HPDE6-E6E7 (cell line): ENCODE measurements around the gene ZSCAN10.

Source experiments
- DNase-seq: peaks from one replicate; pipeline ENCODE4 v3.0.0; 2011; ENCODE audit warnings: missing footprints; ENCODE audit errors: extremely low spot score

The ZSCAN10 gene

DNA sequence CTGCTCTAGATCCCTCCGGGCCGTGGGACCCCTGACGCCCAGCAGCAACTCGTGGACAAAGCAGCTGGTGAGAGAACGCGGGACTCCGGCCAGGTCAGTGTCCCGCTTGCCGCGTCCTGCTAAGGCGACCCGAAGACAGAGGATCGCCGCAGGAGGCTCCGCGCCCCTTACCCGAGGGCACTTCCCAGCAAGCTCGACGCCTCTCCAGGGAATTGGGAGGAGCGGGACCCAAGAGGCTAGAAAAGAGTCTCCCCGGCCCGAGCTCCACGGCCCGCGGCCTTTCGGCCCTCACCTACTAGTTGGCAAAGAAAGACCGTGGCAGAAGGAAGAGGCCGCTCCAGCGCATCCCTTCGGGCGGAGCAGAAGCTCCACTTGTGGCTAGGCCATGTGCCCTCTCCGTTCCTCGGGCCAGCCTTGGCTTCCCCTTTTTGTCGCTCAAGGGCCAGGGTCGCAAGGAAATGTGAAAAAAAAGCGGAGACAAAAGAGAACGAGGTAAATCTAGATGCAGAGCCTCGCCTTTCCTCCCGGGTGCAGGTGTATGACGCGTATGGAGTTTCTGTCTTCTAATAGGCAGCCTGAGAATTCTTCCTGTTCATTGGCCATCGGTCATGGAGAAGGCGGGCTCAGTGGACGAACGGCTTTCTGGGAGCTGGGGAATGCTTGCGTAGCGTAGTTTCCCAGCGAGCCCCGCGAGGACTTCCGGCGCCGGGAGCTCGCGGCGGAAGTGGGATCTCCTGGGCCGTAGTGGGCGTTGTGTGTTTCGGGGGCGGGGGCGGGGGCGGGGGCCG lies 35.4 kb upstream of the ZSCAN10 start, which contains the start of gene ZNF213:
TSS of gene ZNF213 (plus strand) at position 692 of the 788 bp plus-strand sequence. CDS start 2,252 bp downstream, outside the sequence.
- DNase-seq: peak; percentile 96

DNA sequence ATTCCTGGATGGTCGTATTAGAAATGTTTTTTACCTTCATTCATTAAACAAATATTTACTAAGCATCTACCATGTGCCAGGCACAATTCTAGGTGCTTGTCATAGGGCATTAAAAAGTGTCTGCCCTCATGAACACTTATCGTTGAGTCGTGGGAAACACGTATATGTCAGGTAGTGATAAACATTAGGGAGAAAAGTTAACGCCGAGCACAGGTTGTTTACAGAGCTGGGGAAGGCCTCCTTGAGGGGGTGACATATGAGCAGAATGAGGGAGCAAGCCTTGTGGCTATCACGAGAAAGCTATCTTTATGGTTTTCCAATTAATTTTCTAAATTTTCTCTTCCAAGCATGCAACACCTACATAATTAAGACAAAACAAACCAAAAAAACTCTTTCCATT lies 34.8 kb upstream of the ZSCAN10 start:
- no peak for DNase-seq

DNA sequence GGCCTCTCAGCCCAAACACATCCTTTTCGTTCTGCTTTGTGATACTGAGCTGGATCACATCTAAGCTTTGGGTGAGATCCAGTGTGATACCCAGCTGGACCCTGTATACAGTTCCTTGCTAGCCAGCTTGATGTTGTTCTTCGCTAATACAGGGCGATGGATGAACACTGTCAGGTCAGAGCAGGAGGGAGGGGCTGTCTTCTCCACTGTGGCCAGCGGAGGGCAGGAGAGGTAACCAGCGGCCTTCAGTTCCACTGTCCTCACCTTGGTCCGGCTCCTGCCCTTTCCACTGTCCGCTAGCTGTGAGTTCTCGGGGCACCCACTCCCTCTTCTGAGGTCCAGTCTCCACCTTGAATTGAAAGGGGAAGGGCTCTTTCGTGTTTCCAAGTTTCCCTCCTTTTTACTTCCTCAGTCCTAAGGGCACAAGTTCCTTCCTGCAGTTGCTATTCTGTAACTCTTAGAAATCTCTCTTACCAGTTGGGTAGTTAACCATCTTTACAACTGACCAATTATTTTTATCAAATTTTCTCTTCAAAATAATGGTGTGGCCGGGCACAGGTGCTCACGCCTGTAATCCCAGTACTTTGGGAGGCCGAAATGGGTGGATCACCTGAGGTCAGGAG lies 32.8 kb upstream of the ZSCAN10 start:
- DNase-seq: no peak

DNA sequence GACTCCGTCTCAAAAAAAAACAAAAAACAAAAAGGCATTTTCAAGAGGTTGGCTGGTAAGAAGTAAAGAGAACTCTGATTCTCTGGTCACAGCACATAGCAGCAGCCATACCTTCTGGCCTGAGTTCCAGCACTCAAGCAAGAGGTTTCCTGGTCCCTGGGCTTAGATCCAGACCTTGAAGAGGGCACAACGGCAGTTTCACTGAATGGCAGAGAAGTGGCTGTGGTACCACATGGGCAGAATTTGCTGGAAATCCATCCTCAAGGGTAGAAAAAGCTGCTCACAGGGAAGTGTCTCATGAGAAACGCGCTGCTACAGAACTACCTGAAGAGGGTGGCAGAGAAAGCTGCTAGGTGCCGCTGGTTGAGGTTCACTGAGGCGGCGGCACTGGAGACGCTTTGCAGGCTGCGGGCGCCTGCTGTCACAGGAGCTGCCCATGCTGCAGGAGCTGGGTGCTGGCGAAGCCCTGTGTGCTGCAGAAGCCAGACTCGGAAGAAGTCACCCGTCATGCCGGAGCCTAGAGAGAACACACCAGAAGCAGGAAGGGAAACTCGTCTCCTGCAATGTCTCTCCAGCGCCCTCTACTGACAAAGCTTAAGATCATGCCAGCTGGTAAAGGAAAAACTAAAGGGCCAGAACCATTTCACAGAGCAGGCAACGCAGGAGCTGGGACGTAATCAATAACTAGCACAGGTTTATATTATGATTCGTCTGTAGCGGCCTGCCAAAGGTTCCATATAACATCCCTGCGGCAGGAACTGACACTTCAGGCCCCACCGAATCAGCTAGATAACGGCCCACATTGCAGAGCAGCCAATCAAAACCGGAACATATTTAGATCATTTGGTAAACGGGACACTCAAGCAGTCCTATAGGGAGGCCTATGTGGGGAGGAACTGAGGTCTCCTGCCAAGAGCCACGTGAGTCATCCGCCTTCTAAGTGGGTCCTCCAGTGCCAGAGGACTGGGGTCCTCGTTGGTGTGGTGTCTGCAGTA lies 30.3 kb upstream of the ZSCAN10 start:
- DNase-seq: no peak

DNA sequence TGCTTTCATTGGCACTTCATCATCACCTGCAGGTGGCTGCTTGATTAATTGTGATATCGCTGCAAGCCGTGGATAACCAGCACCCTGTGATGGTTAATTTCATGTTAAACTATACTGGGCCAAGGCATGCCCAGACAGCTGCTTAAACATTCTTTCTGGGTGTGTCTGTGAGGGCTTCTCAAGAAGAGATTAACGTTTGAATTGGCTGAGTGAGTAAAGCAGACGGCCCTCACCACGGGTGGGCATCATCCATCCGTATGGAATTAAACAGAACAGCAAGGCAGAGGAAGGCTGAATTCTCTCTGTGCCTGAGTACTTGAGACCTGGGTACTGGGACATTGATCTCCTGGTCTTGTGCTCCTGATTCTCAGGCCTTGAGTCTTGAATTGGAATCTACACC lies 28.7 kb upstream of the ZSCAN10 start:
- no peak for DNase-seq

DNA sequence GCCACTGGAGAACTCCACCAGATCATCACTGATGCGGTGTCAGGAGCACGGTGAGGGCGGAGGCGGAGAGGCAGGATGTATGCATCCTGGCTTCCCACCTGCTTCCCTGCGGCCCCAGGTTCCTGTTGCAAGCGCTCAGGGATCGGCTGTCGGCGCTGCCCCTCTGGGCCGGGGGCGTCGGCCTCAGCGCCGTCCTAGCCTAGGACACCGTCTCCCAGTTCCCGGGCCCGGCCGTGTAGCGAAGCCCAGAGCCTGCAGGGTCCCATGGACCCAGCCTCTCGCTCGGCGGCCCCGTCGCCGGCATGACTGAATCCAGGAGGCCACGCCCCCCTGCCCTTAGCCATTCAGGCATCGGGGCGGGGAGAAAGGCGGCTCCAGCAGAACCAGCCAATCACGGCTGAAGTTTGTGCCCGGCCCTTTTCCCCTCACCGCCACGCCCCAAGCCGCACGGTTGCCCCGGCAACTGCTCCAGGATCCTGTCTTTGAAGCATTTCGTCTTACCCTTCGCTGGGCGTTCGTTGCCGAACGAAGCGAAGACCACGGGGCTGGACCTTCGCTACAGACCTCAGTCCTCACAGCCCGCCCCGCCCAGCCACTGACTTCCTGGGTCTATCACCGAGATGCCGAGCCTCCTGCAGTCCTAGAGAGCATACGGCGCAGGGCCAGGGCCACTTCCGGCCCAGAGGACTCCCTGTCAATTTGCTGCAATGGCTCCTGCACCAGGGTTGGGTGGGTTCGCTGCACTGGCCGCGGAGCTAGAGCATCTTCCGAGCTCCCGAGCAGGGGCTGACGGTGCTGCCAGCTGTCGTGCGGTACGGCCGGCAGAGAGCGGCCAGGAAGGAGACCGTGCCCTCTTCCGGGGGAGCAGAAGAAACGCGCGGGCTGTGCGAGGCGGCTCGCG lies 25.1 kb upstream of the ZSCAN10 start:
- peak; percentile 87 for DNase-seq

DNA sequence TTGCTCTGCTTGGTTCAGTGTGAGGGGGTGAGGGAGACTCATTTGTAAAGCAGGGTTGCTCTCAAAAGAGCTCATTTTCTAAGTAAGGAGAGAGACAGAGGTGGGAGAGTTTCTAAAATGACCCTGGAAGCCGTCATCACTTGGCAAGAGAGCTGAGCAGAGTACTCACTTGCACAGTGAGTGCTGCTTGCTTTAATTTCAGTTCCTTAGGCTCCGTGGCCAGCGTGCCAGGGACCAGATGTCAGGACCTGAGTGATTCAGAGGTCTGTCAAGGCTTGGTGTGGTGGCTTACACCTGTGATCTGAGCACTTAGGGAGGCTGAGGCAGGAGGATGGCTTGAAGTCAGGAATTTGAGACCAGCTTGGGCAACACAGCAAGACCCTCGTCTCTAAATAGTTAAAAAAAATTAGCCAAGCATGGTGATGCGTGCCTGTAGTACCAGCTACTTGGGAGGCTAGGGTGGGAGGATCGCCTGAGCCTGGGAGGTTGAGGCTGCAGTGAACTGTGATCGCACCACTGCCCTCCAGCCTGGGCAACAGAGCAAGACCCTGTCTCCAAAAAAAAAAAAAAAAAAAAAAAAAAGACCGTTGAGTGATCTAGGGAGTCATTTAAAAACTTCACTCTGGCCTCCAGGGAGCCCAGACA lies 24.0 kb upstream of the ZSCAN10 start:
- no peak for DNase-seq

DNA sequence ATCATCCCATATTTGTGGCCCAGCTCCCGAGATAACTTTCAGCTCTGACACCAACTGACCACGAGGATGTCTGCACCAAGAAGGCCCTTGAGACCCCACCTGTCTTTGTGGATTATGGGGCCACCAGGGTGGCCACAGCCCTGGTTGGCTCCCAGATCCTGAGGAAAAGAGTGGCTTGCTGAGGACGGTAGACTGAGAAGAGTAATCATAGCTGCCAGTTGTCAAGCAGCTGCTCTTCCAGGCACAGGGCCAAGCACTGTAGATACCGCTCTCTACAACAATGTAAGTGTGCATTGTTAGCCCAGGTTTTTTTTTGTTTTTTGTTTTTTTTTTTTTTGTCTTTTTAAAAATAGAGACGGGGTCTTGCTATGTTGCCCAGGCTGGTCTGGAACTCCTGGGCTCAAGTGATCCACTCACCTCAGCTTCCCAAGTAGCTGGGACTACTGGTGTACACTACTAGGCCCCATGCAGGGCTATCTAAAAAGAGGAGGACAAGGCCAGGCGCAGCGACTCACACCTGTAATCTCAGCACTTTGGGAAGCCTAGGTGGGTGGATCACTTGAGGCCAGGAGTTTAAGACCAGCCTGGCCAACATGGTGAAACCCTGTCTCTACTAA lies 22.9 kb upstream of the ZSCAN10 start:
- no peak for DNase-seq

DNA sequence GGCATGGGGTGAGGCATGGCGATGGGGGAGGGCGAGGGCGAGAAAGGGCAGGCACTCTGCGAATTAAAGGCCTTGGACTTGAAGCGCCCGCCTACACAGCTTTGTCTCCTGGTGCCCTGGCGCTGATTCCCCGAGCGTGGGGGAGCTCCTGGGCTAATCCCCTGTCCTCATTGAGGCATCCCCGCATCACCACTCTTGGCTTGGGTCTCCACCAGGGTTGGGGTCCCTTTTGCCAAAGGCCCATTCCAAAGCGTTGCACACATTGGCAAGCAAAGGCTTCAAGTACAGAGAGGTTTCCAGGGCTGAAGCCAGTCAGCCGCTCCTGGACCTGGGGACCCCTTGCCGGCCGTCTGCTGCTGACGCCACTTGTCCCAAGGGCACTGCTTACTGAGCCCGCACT lies 21.3 kb upstream of the ZSCAN10 start:
- no peak for DNase-seq

DNA sequence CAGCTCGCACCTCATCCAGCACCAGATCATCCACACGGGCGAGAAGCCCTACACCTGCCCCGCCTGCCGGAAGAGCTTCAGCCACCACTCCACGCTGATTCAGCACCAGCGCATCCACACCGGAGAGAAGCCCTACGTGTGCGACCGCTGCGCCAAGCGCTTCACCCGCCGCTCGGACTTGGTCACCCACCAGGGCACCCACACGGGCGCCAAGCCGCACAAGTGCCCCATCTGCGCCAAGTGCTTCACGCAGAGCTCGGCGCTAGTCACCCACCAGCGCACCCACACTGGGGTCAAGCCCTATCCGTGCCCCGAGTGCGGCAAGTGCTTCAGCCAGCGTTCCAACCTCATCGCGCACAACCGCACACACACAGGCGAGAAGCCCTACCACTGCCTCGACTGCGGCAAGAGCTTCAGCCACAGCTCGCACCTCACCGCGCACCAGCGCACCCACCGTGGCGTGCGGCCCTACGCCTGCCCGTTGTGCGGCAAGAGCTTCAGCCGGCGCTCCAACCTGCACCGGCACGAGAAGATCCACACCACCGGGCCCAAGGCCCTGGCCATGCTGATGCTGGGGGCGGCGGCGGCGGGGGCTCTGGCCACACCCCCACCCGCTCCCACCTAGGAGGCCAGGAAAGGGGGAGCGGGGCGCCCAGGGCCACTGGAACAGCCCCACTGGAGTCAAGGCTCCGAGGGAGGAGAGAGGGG lies 20.8 kb upstream of the ZSCAN10 start:
- DNase-seq: no peak

DNA sequence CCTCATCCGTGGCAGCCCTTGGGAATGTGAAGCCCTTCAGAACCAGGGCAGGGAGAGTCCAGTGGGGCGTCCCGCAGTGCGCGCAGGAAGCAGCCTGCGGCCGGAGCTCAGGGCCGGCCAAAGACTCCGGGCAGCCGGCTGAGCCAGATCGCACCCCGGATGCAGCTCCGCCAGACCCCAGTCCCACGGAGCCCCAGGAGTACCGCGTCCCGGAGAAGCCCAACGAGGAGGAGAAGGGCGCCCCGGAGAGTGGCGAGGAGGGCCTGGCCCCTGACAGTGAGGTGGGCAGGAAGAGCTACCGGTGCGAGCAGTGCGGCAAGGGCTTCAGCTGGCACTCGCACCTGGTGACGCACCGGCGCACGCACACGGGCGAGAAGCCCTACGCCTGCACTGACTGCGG lies 20.2 kb upstream of the ZSCAN10 start:
- DNase-seq: no peak

DNA sequence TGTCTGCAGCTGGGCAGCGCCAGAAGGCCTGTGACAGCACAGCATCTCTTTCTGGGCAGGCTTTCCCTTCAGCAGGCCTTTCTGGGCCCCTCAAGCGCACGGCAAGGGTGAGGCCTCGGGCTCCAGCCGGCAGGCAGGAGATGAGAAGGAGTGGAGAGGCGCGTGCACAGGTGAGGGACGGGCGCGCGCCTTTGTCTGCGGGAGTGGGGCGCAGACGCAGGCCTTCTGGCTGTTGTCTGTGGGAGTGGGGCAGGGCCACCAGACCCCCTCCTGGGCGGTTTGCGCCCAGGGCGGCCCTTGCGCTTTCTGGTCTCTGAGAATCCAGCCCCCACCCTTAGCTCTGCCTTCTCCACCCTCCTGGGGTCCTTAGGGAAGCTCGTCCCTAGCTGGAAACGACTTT lies 19.8 kb upstream of the ZSCAN10 start:
- DNase-seq: no peak

DNA sequence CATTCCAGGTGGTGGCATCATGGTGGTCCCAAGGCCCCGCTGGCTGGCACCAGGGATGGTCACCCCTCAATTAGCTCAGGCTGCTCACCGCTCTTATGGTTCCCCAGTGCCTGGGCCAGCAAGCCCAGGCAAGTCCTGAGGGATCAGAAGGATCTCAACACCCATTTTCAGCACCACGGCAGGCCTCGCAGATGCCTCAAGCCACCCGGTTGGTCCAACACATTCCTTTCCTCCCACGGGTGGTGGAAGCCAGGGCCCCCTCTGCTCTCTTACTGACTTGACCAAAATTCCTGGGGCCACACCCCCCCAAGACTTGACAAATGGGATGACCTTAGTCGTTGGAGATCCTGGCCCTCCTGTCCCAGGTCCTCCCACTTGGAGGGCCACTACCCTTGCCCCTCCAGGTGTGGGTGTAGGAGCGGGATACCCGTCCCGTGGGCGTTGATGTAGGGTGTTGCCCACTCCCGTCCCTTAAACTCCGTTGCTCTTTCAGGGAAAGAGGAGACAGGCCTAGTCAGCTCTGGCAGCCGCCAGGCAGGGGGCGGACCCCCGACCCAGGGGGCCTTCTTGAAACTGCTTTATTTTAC lies 19.2 kb upstream of the ZSCAN10 start:
- DNase-seq: no peak

DNA sequence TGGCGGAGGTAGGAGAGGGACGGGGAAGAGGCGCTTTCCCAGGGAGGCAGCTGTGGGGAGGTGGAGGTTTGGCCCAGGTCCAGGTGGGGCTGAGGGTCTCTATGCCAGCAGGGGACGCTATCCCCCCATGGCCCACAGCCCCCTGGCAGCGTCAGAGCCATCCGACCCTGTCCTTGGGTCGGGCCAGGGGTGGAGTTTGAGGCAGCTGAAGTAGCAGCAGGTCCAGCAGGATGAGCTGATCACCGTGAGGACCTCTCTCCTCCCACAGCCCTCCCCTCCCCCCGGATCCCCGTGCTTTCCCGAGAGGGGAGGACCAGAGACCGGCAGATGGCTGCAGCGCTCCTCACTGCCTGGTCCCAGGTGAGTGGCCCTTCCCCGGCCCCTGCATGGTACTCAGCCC lies 16.5 kb upstream of the ZSCAN10 start:
- no peak for DNase-seq

DNA sequence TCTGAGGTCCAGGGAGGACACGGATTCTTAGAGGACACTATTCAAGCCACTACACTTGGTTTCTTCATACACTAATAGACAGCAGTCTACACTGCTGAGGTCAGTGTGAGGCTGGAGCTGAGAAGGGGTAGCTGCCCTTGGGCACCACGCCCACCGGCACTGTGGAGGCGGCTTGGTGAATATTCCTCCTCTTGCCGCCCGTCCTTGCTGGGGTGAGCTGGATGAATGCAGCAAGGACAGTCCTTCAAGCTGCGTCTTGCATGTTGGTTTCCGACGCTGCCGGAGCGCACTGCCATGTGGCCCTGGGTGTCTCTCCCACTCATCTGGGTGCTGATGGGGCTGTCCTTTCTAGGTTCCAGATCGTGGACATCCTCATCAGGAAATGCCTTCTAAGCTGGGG lies 15.9 kb upstream of the ZSCAN10 start:
- DNase-seq: no peak

DNA sequence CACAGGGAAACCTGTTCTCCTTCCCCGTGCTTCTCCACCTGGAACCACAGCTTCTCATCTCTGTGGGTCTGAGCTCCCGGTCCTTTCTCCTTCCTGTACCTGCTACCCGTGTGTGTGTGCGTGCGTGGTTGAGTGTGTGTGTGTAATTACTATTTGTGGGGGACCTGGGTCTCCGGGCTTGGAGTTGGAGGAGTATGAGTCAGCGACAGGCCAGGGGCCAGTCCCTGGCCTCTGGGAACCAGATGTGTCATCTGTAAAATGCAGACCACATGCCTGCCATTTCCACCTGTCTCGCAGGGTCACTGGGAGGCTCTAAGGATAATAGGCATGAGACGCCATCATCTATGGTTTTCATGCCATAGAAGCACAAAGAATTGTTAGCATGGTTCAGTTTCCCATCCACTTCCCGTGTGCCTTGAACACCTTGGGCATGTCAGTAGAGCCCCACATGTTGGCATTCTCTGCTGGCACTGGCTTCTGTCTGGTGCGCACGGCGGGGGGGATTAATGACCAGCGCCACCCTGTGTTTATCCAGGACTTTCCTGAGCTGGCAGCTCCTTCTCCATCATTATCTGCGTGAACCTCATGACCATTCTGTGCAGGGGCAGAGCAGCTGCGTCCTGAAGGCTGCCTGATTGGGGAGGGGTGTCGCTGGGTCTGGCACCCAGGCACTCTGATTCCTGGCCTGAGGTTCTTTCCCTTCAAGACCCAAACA lies 14.8 kb upstream of the ZSCAN10 start:
- no peak for DNase-seq

DNA sequence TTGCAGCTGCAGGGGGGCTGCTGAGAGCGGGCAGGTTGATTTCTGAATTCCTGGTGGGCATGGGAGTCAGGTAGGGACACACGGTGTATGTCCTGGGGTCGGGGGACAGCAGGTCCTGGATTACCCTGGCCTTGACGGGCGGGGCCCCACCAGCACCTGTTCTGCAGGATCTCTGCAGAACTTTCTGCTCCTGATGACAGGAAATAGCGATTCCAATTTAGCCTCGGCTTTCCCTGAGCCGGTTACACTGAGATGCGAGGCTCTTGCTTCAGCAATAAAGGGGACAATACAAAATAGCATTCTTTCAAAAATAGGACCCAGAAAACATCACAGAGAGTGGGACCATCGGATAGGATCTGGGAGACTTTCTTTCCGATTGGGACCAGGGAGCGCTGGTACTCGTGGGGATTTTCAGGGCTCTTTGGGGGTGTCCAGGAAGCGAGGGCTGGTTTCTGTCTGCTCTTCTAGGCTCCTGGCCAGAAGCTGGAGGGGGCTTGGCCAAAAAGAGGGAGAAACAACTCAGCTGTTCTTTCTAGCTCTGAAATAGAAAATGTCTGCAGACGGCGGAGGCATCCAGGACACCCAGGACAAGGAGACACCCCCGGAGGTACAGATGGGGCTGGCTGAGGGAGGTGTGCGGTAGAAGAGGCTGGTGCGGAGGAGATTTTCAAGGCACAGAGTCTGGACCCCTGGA lies 13.9 kb upstream of the ZSCAN10 start:
- no peak for DNase-seq
